Glutamatergic neuron (in vitro differentiated cells): ENCODE results near the gene LGALS16. TPM values are rescaled to one million over a fixed set of nuclear protein-coding genes. Genes with fewer than 3 reads are reported as not detected.
"Not testable (repeated sequence)": the region's sequence is repeated elsewhere in the genome, so short reads cannot be mapped to it uniquely, and the experiment has no call there.

Experiments used
- DNase-seq: peaks from one replicate; pipeline ENCODE4 v3.0.0; 2022
- H3K27ac Mint-ChIP-seq: one replicate; pipeline ENCODE4 v1.8.0; 2020; ENCODE audit warnings: mild to moderate bottlenecking, mixed read lengths, inconsistent platforms; ENCODE audit not compliant: unreplicated experiment
- H3K27me3 Mint-ChIP-seq: one replicate; pipeline ENCODE4 v1.8.0; 2020; ENCODE audit warnings: mild to moderate bottlenecking, moderate library complexity, mixed read lengths, inconsistent platforms; ENCODE audit not compliant: unreplicated experiment
- H3K36me3 Mint-ChIP-seq: one replicate; pipeline ENCODE4 v1.8.0; 2020; ENCODE audit warnings: mild to moderate bottlenecking, mixed read lengths, inconsistent platforms; ENCODE audit not compliant: unreplicated experiment
- H3K4me1 Mint-ChIP-seq: one replicate; pipeline ENCODE4 v1.8.0; 2020; ENCODE audit warnings: mild to moderate bottlenecking, low read depth, mixed read lengths, inconsistent platforms; ENCODE audit not compliant: unreplicated experiment
- H3K4me3 Mint-ChIP-seq: one replicate; pipeline ENCODE4 v1.8.0; 2020; ENCODE audit warnings: mild to moderate bottlenecking, mixed read lengths, inconsistent platforms; ENCODE audit not compliant: unreplicated experiment
- H3K9me3 Mint-ChIP-seq: one replicate; pipeline ENCODE4 v1.8.0; 2020; ENCODE audit warnings: mild to moderate bottlenecking, moderate library complexity, mixed read lengths, inconsistent platforms; ENCODE audit not compliant: unreplicated experiment
- total RNA-seq: library from RNA; stranded (reverse); fragmentation: NEBNext Ultra II Directional; extraction: Animal tissue kit (Norgen Biotek cat#: 25700); gene quantifications from one replicate; pipeline ENCODE4 v1.2.1, GENCODE V29; 2021; ENCODE audit not compliant: unreplicated experiment
- TF ChIP-seq, protein P1 (sequence below): fragments of 200-600 bp; sonication (generic); IDR thresholded peaks from one replicate; pipeline ENCODE4 v1.5.0; 2021; ENCODE audit not compliant: partially characterized antibody, unreplicated experiment

The LGALS16 gene
- total RNA-seq, 1 donor from 2014 or later: not detected

DNA sequence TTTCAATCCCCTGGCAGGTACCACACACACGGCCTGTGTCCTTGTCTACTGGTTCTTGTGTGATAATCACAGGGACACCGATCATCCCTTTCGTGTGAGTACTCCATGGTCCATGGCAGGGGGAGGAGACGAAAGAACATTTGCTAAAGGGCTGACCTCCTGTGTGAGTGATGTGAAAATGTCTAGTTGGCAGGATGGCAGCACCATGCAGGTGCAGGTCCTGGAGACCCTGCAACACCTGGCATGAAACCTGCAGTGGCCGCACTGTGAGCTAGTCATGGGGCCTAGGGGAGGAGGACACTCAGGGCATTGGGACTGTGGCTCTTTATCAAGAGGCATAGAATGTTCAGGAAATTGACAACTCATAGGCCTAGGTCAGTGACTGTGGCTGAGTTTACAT, 25.7 kb downstream of the LGALS16 start:
- Mint-ChIP-seq H3K27me3 (no peaks in the 10 kb centered on the region), H3K36me3 (no peaks in the 10 kb centered on the region), H3K27ac (no peak overlapping the region), H3K9me3 (no peaks in the 10 kb centered on the region), H3K4me3 (no peak overlapping the region), H3K4me1 (no peaks in the 10 kb centered on the region)
- DNase-seq: no peak
- TF ChIP-seq, protein P1, sequence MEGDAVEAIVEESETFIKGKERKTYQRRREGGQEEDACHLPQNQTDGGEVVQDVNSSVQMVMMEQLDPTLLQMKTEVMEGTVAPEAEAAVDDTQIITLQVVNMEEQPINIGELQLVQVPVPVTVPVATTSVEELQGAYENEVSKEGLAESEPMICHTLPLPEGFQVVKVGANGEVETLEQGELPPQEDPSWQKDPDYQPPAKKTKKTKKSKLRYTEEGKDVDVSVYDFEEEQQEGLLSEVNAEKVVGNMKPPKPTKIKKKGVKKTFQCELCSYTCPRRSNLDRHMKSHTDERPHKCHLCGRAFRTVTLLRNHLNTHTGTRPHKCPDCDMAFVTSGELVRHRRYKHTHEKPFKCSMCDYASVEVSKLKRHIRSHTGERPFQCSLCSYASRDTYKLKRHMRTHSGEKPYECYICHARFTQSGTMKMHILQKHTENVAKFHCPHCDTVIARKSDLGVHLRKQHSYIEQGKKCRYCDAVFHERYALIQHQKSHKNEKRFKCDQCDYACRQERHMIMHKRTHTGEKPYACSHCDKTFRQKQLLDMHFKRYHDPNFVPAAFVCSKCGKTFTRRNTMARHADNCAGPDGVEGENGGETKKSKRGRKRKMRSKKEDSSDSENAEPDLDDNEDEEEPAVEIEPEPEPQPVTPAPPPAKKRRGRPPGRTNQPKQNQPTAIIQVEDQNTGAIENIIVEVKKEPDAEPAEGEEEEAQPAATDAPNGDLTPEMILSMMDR: no peak

GRCh38 chr19:39684267-39684666, 28.6 kb downstream of the LGALS16 start:
- no peak for DNase-seq
- Mint-ChIP-seq H3K4me1 (no peaks in the 10 kb centered on the region), H3K36me3 (no peaks in the 10 kb centered on the region), H3K27ac (no peak overlapping the region), H3K9me3 (no peaks in the 10 kb centered on the region), H3K27me3 (no peaks in the 10 kb centered on the region), H3K4me3 (no peak overlapping the region)
- TF ChIP-seq, protein P1: no peak

- H3K4me3 Mint-ChIP-seq: no peak overlapping the region
These were observed 31.0 kb downstream of the LGALS16 start for GRCh38 chr19:39686739-39687138.

GRCh38 chr19:39688637-39689036, 32.9 kb downstream of the LGALS16 start:
- H3K27ac Mint-ChIP-seq, H3K9me3 Mint-ChIP-seq, H3K36me3 Mint-ChIP-seq, DNase-seq, H3K27me3 Mint-ChIP-seq, H3K4me3 Mint-ChIP-seq, H3K4me1 Mint-ChIP-seq: not testable (repeated sequence)

More at GRCh38 chr19:39686739-39687138, 31.0 kb downstream of the LGALS16 start:
- Mint-ChIP-seq H3K4me1 (no peaks in the 10 kb centered on the region), H3K27ac (no peak overlapping the region), H3K36me3 (no peaks in the 10 kb centered on the region), H3K9me3 (no peaks in the 10 kb centered on the region), H3K27me3 (no peaks in the 10 kb centered on the region)
- TF ChIP-seq, protein P1: no peak
- DNase-seq: no peak

- no peaks in the 10 kb centered on the region for H3K36me3 Mint-ChIP-seq
- no peak overlapping the region for H3K4me3 Mint-ChIP-seq
- H3K9me3 Mint-ChIP-seq: no peaks in the 10 kb centered on the region
- TF ChIP-seq, protein P1: no peak
- H3K4me1 Mint-ChIP-seq: peaks cover 4% of the 10 kb centered on the region
- DNase-seq: no peak
- no peaks in the 10 kb centered on the region for H3K27me3 Mint-ChIP-seq
- H3K27ac Mint-ChIP-seq: no peak overlapping the region
These were observed 36.5 kb downstream of the LGALS16 start for GRCh38 chr19:39692166-39692565.

- H3K27me3 Mint-ChIP-seq: no peaks in the 10 kb centered on the region
- no peaks in the 10 kb centered on the region for H3K36me3 Mint-ChIP-seq
- no peak for DNase-seq
- no peaks in the 10 kb centered on the region for H3K9me3 Mint-ChIP-seq
- TF ChIP-seq, protein P1: no peak
- H3K27ac Mint-ChIP-seq: no peak overlapping the region
- H3K4me3 Mint-ChIP-seq: no peak overlapping the region
- peaks cover 4% of the 10 kb centered on the region for H3K4me1 Mint-ChIP-seq
These were observed 37.1 kb downstream of the LGALS16 start for GRCh38 chr19:39692822-39693221.
